HepG2 (cell line): ENCODE results near the gene FGFR1OP2. TPM values are rescaled to one million over a fixed set of nuclear protein-coding genes. Genes with fewer than 3 reads are reported as not detected.

Experiments used
- CCDC6 ChIP-seq: sonication (generic); formaldehyde crosslinking; IDR thresholded peaks from 2 replicates; pipeline ENCODE4 v1.8.1; 2022; ENCODE audit warnings: mild to moderate bottlenecking, missing genetic modification reagents, moderate library complexity
- HDAC1 ChIP-seq: sonication (generic); formaldehyde crosslinking; IDR thresholded peaks from 2 replicates; pipeline ENCODE4 v1.5.1; 2020; ENCODE audit warnings: mild to moderate bottlenecking, missing genetic modification reagents
- MYNN ChIP-seq: sonication (generic); formaldehyde crosslinking; IDR thresholded peaks from 2 replicates; pipeline ENCODE4 v1.4.0; 2020; ENCODE audit warnings: mild to moderate bottlenecking, low read depth, missing genetic modification reagents
- POLR2AphosphoS2 ChIP-seq: IDR thresholded peaks from 2 replicates; pipeline ENCODE4 v1.6.1; 2011; ENCODE audit warnings: low read depth, low read length, improper control_type of control experiment
- THAP11 ChIP-seq: IDR thresholded peaks from 2 replicates; pipeline ENCODE4 v1.6.1; 2016; ENCODE audit warnings: missing biosample characterization, missing genetic modification reagents
- ZBTB1 ChIP-seq: sonication (generic); formaldehyde crosslinking; IDR thresholded peaks from 2 replicates; pipeline ENCODE4 v1.4.0; 2020; ENCODE audit warnings: missing genetic modification reagents, borderline replicate concordance
- ZEB1 ChIP-seq: IDR thresholded peaks from 2 replicates; pipeline ENCODE4 v1.6.1; 2012; ENCODE audit warnings: mild to moderate bottlenecking, low read depth, inconsistent platforms; ENCODE audit not compliant: insufficient replicate concordance
- ZFP62 ChIP-seq: sonication (generic); formaldehyde crosslinking; IDR thresholded peaks from 2 replicates; pipeline ENCODE4 v1.4.0; 2020; ENCODE audit warnings: missing genetic modification reagents
- ZNF256 ChIP-seq: sonication (generic); formaldehyde crosslinking; conservative IDR thresholded peaks from 2 replicates; pipeline ENCODE4 v1.4.0; 2020; ENCODE audit warnings: missing genetic modification reagents
- ZNF292 ChIP-seq: sonication (generic); formaldehyde crosslinking; IDR thresholded peaks from 2 replicates; pipeline ENCODE4 v1.8.1; 2022; ENCODE audit warnings: mild to moderate bottlenecking, low read depth, missing genetic modification reagents, borderline replicate concordance
- ZNF468 ChIP-seq: sonication (generic); formaldehyde crosslinking; IDR thresholded peaks from 2 replicates; pipeline ENCODE4 v1.8.0; 2022; ENCODE audit warnings: mild to moderate bottlenecking, moderate library complexity, missing genetic modification reagents
- ZNF543 ChIP-seq: sonication (generic); formaldehyde crosslinking; IDR thresholded peaks from 2 replicates; pipeline ENCODE4 v1.4.0; 2020; ENCODE audit warnings: mild to moderate bottlenecking, missing genetic modification reagents
- polyA plus RNA-seq, 8 experiments: library from polyadenylated mRNA; depleted of rRNA in 3 of 8; stranded (reverse) in 7 of 8; unstranded in 1 of 8; fragments of >200 nt; fragmentation: Illumina TruSeq in 4 of 8; extraction: Trizol in 4 of 8; gene quantifications; 2 replicates each; pipeline versions ENCODE4 v1.2.1 to v1.2.3, GENCODE V29; 2011 to 2016; ENCODE audit warnings: low read depth in 4 of 8, missing spikeins in 1 of 8, mixed read lengths in 1 of 8; ENCODE audit not compliant: insufficient read depth in 1 of 8
- total RNA-seq, 5 experiments: library from RNA; depleted of rRNA; stranded (reverse); fragments of >200 nt; fragmentation: Illumina TruSeq; extraction: Trizol; gene quantifications; 2 replicates each; pipeline ENCODE4 v1.2.3, GENCODE V29; 2016; ENCODE audit warnings: low read depth in 1 of 5
- TF ChIP-seq, protein P1 (sequence below): sonication (generic); formaldehyde crosslinking; IDR thresholded peaks from 2 replicates; pipeline ENCODE4 v1.5.0; 2020; ENCODE audit warnings: missing genetic modification reagents, mild to moderate bottlenecking, borderline replicate concordance
- TF ChIP-seq, protein P2 (sequence below): sonication (generic); formaldehyde crosslinking; IDR thresholded peaks from 2 replicates; pipeline ENCODE4 v1.4.0; 2020; ENCODE audit warnings: missing genetic modification reagents, borderline replicate concordance
- TF ChIP-seq, protein P3 (sequence below): sonication (generic); formaldehyde crosslinking; IDR thresholded peaks from 2 replicates; pipeline ENCODE4 v1.5.0; 2020; ENCODE audit warnings: mild to moderate bottlenecking, missing genetic modification reagents, borderline replicate concordance
- TF ChIP-seq, protein P4 (sequence below): sonication (generic); formaldehyde crosslinking; IDR thresholded peaks from 2 replicates; pipeline ENCODE4 v1.5.1; 2020; ENCODE audit warnings: mild to moderate bottlenecking, missing genetic modification reagents, borderline replicate concordance
- TF ChIP-seq, protein P5 (sequence below): sonication (generic); formaldehyde crosslinking; IDR thresholded peaks from 2 replicates; pipeline ENCODE4 v1.4.0; 2020; ENCODE audit warnings: missing genetic modification reagents

FGFR1OP2 gene
- total and polyA plus RNA-seq, 2 of the 13 experiments (the other 11 are each of a cell fraction or from before 2014, with no cell fraction given) = 18.3 to 38.1 TPM

DNA sequence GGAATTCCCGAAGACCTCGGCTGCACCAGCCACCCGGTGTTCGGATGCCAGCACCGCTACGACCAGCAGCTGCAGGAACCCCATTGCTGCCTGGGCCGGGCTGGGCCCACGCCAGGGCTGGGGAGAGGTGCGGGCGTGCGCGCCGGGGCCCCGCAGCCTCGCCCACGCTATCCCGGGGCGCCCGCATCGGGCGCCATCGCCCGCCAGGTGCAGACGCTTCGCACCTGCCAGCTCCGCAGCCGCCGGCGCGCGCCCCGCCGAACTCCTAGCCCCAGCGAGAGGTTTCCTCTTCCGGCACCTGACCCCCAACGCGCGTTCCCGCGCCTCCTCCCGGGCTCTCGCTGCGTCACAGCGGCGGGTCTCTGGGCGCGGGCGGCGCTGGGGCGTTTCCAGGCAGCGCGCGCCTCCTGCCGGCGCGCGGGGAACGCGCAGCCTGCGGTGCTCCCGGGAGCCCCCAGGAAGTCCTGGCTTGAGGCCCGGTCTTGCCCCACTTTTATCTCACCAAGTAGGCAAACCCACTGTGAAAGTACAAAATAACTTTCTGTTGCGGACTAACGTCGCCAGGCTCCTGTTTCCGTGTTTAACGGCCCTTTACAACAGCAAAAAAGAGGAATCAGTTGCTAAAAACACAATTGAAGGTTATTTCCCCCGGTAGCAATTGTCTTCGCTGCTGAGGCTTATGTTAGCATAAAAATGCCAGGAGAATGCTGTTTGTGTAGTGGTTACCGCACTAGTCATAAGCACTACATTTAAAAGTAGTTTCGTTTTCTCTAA is 76.0 kb downstream of the FGFR1OP2 start, which contains the start of gene TM7SF3 (continued):
- TF ChIP-seq, protein P1, sequence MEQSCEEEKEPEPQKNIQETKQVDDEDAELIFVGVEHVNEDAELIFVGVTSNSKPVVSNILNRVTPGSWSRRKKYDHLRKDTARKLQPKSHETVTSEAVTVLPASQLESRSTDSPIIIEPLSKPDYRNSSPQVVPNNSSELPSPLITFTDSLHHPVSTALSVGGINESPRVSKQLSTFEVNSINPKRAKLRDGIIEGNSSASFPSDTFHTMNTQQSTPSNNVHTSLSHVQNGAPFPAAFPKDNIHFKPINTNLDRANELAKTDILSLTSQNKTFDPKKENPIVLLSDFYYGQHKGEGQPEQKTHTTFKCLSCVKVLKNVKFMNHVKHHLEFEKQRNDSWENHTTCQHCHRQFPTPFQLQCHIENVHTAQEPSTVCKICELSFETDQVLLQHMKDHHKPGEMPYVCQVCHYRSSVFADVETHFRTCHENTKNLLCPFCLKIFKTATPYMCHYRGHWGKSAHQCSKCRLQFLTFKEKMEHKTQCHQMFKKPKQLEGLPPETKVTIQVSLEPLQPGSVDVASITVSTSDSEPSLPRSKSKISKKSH (CRISPR knock-in tag) = no peak
- TF ChIP-seq POLR2AphosphoS2 (no peak), CCDC6 (no peak), MYNN (CRISPR knock-in tag) (no peak), ZEB1 (no peak), ZFP62 (CRISPR knock-in tag) (no peak), ZNF543 (CRISPR knock-in tag) (0 out of 2 replicates have a peak, but pooled peaks have one; percentile 54), HDAC1 (CRISPR knock-in tag) (no peak), ZBTB1 (CRISPR knock-in tag) (no peak), ZNF468 (CRISPR knock-in tag) (no peak), ZNF292 (CRISPR knock-in tag) (peak; percentile 45; the same call in 1 of the 2 replicates), THAP11 (CRISPR knock-in tag) (peak; percentile 68), ZNF256 (CRISPR knock-in tag) (0 out of 2 replicates have a peak, but pooled peaks have one; percentile 72)
- TF ChIP-seq, protein P2, sequence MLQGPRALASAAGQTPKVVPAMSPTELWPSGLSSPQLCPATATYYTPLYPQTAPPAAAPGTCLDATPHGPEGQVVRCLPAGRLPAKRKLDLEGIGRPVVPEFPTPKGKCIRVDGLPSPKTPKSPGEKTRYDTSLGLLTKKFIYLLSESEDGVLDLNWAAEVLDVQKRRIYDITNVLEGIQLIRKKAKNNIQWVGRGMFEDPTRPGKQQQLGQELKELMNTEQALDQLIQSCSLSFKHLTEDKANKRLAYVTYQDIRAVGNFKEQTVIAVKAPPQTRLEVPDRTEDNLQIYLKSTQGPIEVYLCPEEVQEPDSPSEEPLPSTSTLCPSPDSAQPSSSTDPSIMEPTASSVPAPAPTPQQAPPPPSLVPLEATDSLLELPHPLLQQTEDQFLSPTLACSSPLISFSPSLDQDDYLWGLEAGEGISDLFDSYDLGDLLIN (CRISPR knock-in tag) = peak; percentile 67; the same call in 1 of the 2 replicates
- TF ChIP-seq, protein P3, sequence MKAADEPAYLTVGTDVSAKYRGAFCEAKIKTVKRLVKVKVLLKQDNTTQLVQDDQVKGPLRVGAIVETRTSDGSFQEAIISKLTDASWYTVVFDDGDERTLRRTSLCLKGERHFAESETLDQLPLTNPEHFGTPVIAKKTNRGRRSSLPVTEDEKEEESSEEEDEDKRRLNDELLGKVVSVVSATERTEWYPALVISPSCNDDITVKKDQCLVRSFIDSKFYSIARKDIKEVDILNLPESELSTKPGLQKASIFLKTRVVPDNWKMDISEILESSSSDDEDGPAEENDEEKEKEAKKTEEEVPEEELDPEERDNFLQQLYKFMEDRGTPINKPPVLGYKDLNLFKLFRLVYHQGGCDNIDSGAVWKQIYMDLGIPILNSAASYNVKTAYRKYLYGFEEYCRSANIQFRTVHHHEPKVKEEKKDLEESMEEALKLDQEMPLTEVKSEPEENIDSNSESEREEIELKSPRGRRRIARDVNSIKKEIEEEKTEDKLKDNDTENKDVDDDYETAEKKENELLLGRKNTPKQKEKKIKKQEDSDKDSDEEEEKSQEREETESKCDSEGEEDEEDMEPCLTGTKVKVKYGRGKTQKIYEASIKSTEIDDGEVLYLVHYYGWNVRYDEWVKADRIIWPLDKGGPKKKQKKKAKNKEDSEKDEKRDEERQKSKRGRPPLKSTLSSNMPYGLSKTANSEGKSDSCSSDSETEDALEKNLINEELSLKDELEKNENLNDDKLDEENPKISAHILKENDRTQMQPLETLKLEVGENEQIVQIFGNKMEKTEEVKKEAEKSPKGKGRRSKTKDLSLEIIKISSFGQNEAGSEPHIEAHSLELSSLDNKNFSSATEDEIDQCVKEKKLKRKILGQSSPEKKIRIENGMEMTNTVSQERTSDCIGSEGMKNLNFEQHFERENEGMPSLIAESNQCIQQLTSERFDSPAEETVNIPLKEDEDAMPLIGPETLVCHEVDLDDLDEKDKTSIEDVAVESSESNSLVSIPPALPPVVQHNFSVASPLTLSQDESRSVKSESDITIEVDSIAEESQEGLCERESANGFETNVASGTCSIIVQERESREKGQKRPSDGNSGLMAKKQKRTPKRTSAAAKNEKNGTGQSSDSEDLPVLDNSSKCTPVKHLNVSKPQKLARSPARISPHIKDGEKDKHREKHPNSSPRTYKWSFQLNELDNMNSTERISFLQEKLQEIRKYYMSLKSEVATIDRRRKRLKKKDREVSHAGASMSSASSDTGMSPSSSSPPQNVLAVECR (CRISPR knock-in tag) = peak; percentile 76
- TF ChIP-seq, protein P4, sequence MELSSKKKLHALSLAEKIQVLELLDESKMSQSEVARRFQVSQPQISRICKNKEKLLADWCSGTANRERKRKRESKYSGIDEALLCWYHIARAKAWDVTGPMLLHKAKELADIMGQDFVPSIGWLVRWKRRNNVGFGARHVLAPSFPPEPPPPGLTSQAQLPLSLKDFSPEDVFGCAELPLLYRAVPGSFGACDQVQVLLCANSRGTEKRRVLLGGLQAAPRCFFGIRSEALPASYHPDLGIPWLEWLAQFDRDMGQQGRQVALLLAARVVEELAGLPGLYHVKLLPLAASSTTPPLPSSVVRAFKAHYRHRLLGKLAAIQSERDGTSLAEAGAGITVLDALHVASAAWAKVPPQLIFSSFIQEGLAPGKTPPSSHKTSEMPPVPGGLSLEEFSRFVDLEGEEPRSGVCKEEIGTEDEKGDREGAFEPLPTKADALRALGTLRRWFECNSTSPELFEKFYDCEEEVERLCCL (CRISPR knock-in tag) = no peak
- TF ChIP-seq, protein P5, sequence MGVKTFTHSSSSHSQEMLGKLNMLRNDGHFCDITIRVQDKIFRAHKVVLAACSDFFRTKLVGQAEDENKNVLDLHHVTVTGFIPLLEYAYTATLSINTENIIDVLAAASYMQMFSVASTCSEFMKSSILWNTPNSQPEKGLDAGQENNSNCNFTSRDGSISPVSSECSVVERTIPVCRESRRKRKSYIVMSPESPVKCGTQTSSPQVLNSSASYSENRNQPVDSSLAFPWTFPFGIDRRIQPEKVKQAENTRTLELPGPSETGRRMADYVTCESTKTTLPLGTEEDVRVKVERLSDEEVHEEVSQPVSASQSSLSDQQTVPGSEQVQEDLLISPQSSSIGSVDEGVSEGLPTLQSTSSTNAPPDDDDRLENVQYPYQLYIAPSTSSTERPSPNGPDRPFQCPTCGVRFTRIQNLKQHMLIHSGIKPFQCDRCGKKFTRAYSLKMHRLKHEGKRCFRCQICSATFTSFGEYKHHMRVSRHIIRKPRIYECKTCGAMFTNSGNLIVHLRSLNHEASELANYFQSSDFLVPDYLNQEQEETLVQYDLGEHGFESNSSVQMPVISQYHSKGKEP (CRISPR knock-in tag) = no peak
